SK-N-SH treated with all-trans-retinoic acid at 6 μM for 48 hours (cell line): Measurements from ENCODE around the gene ZNF644.

Experiments
- ATAC-seq: fragments of 200-7000 bp; cut with Tn5 transposase; 3 replicates; pipeline ENCODE4 v1.9.1; 2020; ENCODE audit warnings: mild to moderate bottlenecking, moderate library complexity
- ARNTL ChIP-seq: fragments of 450-650 bp; formaldehyde crosslinking; IDR thresholded peaks from 2 replicates; pipeline ENCODE4 v1.5.0; 2020; ENCODE audit warnings: low read depth, mild to moderate bottlenecking, moderate library complexity, borderline replicate concordance
- BACH2 ChIP-seq: fragments of 250-450 bp; sonication (Bioruptor Pico); IDR thresholded peaks from 2 replicates; pipeline ENCODE4 v1.9.0; 2021; ENCODE audit warnings: mild to moderate bottlenecking, borderline replicate concordance
- ESRRG ChIP-seq: fragments of 250-450 bp; sonication (Bioruptor Pico); IDR thresholded peaks from 2 replicates; pipeline ENCODE4 v1.6.1; 2021; ENCODE audit warnings: mild to moderate bottlenecking
- GLIS3 ChIP-seq: fragments of 250-450 bp; sonication (Bioruptor Pico); IDR thresholded peaks from 2 replicates; pipeline ENCODE4 v1.5.0; 2020; ENCODE audit warnings: mild to moderate bottlenecking, moderate library complexity
- OSR1 ChIP-seq: fragments of 250-450 bp; sonication (Bioruptor Pico); IDR thresholded peaks from 2 replicates; pipeline ENCODE4 v1.8.0; 2022; ENCODE audit warnings: moderate library complexity, mild to moderate bottlenecking, inconsistent platforms
- PATZ1 ChIP-seq: fragments of 250-450 bp; sonication (Bioruptor Pico); IDR thresholded peaks from 2 replicates; pipeline ENCODE4 v1.8.0; 2020; ENCODE audit warnings: mild to moderate bottlenecking, moderate library complexity, borderline replicate concordance
- PPARA ChIP-seq: fragments of 250-450 bp; sonication (Bioruptor Pico); IDR thresholded peaks from 2 replicates; pipeline ENCODE4 v1.5.0; 2020; ENCODE audit warnings: mild to moderate bottlenecking, borderline replicate concordance
- TCF4 ChIP-seq: fragments of 250-450 bp; sonication (Bioruptor Pico); IDR thresholded peaks from 2 replicates; pipeline ENCODE4 v1.8.0; 2021; ENCODE audit warnings: mild to moderate bottlenecking, moderate library complexity, borderline replicate concordance
- TOX ChIP-seq: fragments of 250-450 bp; sonication (Bioruptor Pico); IDR thresholded peaks from 2 replicates; pipeline ENCODE4 v1.8.0; 2021; ENCODE audit warnings: mild to moderate bottlenecking, moderate library complexity, borderline replicate concordance
- TSHZ2 ChIP-seq: fragments of 250-450 bp; sonication (Bioruptor Pico); IDR thresholded peaks from 2 replicates; pipeline ENCODE4 v1.5.0; 2020; ENCODE audit warnings: mild to moderate bottlenecking, moderate library complexity
- ZC3H10 ChIP-seq: fragments of 250-450 bp; sonication (Bioruptor Pico); IDR thresholded peaks from 2 replicates; pipeline ENCODE4 v1.5.1; 2021; ENCODE audit warnings: mild to moderate bottlenecking, moderate library complexity
- ZFP3 ChIP-seq: fragments of 250-450 bp; sonication (Bioruptor Pico); IDR thresholded peaks from 2 replicates; pipeline ENCODE4 v1.5.0; 2020; ENCODE audit warnings: mild to moderate bottlenecking, moderate library complexity
- ZNF565 ChIP-seq: fragments of 450-650 bp; formaldehyde crosslinking; conservative IDR thresholded peaks from 2 replicates; pipeline ENCODE4 v1.5.0; 2020; ENCODE audit warnings: low read depth, mild to moderate bottlenecking, moderate library complexity
- ZNF8 ChIP-seq: fragments of 450-650 bp; formaldehyde crosslinking; IDR thresholded peaks from 2 replicates; pipeline ENCODE4 v1.5.0; 2020; ENCODE audit warnings: mild to moderate bottlenecking, moderate library complexity
- TF ChIP-seq, protein P1 (sequence below): fragments of 250-450 bp; sonication (Bioruptor Pico); IDR thresholded peaks from 2 replicates; pipeline ENCODE4 v1.5.1; 2020; ENCODE audit warnings: low read depth, mild to moderate bottlenecking, moderate library complexity
- TF ChIP-seq, protein P2 (sequence below): fragments of 250-450 bp; sonication (Bioruptor Pico); IDR thresholded peaks from 2 replicates; pipeline ENCODE4 v1.8.0; 2021; ENCODE audit warnings: low read depth, mild to moderate bottlenecking, moderate library complexity, borderline replicate concordance
- TF ChIP-seq, protein P3 (sequence below): fragments of 250-450 bp; sonication (Bioruptor Pico); IDR thresholded peaks from 2 replicates; pipeline ENCODE4 v1.5.1; 2021; ENCODE audit warnings: mild to moderate bottlenecking, moderate library complexity

Gene ZNF644

GRCh38 chr1:91007092-91007491 lies 14.7 kb downstream of the ZNF644 start:
- no peak for ATAC-seq
- no peak for TF ChIP-seq ZC3H10 (CRISPR knock-in tag)
- no peak for TF ChIP-seq ZNF8 (CRISPR knock-in tag)
- no peak for TF ChIP-seq PATZ1 (CRISPR knock-in tag)
- TF ChIP-seq BACH2 (CRISPR knock-in tag) = no peak
- no peak for TF ChIP-seq TCF4 (CRISPR knock-in tag)
- TF ChIP-seq GLIS3 (CRISPR knock-in tag) = no peak
- TF ChIP-seq, protein P1, sequence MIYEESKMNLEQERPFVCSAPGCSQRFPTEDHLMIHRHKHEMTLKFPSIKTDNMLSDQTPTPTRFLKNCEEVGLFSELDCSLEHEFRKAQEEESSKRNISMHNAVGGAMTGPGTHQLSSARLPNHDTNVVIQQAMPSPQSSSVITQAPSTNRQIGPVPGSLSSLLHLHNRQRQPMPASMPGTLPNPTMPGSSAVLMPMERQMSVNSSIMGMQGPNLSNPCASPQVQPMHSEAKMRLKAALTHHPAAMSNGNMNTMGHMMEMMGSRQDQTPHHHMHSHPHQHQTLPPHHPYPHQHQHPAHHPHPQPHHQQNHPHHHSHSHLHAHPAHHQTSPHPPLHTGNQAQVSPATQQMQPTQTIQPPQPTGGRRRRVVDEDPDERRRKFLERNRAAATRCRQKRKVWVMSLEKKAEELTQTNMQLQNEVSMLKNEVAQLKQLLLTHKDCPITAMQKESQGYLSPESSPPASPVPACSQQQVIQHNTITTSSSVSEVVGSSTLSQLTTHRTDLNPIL (CRISPR knock-in tag) = no peak
- no peak for TF ChIP-seq OSR1
- TF ChIP-seq, protein P2, sequence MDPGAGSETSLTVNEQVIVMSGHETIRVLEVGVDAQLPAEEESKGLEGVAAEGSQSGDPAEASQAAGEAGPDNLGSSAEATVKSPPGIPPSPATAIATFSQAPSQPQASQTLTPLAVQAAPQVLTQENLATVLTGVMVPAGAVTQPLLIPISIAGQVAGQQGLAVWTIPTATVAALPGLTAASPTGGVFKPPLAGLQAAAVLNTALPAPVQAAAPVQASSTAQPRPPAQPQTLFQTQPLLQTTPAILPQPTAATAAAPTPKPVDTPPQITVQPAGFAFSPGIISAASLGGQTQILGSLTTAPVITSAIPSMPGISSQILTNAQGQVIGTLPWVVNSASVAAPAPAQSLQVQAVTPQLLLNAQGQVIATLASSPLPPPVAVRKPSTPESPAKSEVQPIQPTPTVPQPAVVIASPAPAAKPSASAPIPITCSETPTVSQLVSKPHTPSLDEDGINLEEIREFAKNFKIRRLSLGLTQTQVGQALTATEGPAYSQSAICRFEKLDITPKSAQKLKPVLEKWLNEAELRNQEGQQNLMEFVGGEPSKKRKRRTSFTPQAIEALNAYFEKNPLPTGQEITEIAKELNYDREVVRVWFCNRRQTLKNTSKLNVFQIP = no peak
- TF ChIP-seq, protein P3, sequence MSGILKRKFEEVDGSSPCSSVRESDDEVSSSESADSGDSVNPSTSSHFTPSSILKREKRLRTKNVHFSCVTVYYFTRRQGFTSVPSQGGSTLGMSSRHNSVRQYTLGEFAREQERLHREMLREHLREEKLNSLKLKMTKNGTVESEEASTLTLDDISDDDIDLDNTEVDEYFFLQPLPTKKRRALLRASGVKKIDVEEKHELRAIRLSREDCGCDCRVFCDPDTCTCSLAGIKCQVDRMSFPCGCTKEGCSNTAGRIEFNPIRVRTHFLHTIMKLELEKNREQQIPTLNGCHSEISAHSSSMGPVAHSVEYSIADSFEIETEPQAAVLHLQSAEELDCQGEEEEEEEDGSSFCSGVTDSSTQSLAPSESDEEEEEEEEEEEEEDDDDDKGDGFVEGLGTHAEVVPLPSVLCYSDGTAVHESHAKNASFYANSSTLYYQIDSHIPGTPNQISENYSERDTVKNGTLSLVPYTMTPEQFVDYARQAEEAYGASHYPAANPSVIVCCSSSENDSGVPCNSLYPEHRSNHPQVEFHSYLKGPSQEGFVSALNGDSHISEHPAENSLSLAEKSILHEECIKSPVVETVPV = no peak

- TF ChIP-seq PPARA (CRISPR knock-in tag) (no peak), ZNF8 (CRISPR knock-in tag) (no peak), ZC3H10 (CRISPR knock-in tag) (no peak), ESRRG (CRISPR knock-in tag) (no peak), OSR1 (no peak), ZNF565 (CRISPR knock-in tag) (no peak), BACH2 (CRISPR knock-in tag) (no peak), ZFP3 (CRISPR knock-in tag) (no peak), TSHZ2 (CRISPR knock-in tag) (no peak), TOX (CRISPR knock-in tag) (no peak), TCF4 (CRISPR knock-in tag) (no peak), ARNTL (no peak), GLIS3 (CRISPR knock-in tag) (no peak), PATZ1 (CRISPR knock-in tag) (no peak)
- TF ChIP-seq, protein P1 (CRISPR knock-in tag) = no peak
- TF ChIP-seq, protein P2 = no peak
- TF ChIP-seq, protein P3 = no peak
- ATAC-seq = no peak
Measured at GRCh38 chr1:91006113-91006908, 15.5 kb downstream of the ZNF644 start.
